KMS-11 (cell line): ENCODE measurements around the gene P4HA3.

ENCODE experiments used
- H2AFZ ChIP-seq: fragments of 200-600 bp; sonication (generic); 2 replicates; pipeline ENCODE4 v1.6.1; 2016; ENCODE audit warnings: antibody characterized with exemption, mixed run types, low read depth
- H3K27ac ChIP-seq: fragments of 200-600 bp; sonication (generic); 2 replicates; pipeline ENCODE4 v1.6.1; 2016; ENCODE audit warnings: mild to moderate bottlenecking, mixed run types
- H3K27me3 ChIP-seq: fragments of 200-600 bp; sonication (generic); 2 replicates; pipeline ENCODE4 v1.6.1; 2017; ENCODE audit warnings: mild to moderate bottlenecking, low read depth, mixed run types, moderate library complexity; ENCODE audit not compliant: insufficient read depth
- H3K36me3 ChIP-seq: fragments of 200-600 bp; sonication (generic); 2 replicates; pipeline ENCODE4 v1.6.1; 2017; ENCODE audit warnings: mild to moderate bottlenecking, mixed run types; ENCODE audit not compliant: insufficient read depth
- H3K4me1 ChIP-seq: fragments of 200-600 bp; sonication (generic); 2 replicates; pipeline ENCODE4 v1.6.1; 2016; ENCODE audit warnings: mild to moderate bottlenecking, low read depth, mixed run types; ENCODE audit not compliant: poor library complexity, severe bottlenecking
- H3K4me2 ChIP-seq: fragments of 200-600 bp; sonication (generic); 2 replicates; pipeline ENCODE4 v1.7.0; 2016; ENCODE audit warnings: mild to moderate bottlenecking, mixed run types
- H3K4me3 ChIP-seq: fragments of 200-600 bp; sonication (generic); IDR thresholded peaks from 2 replicates; pipeline ENCODE4 v1.6.1; 2017; ENCODE audit warnings: low read depth, low read length, mixed read lengths; ENCODE audit not compliant: insufficient read depth
- H3K79me2 ChIP-seq: fragments of 200-600 bp; sonication (generic); 2 replicates; pipeline ENCODE4 v1.6.1; 2016; ENCODE audit warnings: low read depth, mixed run types; ENCODE audit not compliant: insufficient read depth
- H3K9ac ChIP-seq: fragments of 200-600 bp; sonication (generic); 2 replicates; pipeline ENCODE4 v1.6.1; 2016; ENCODE audit warnings: mild to moderate bottlenecking, mixed run types
- H4K20me1 ChIP-seq: fragments of 200-600 bp; sonication (generic); 2 replicates; pipeline ENCODE4 v1.6.1; 2016; ENCODE audit warnings: mild to moderate bottlenecking, mixed run types; ENCODE audit not compliant: insufficient read depth
- CTCF ChIP-seq: fragments of 200-600 bp; sonication (generic); conservative IDR thresholded peaks from 2 replicates; pipeline ENCODE4 v1.6.1; 2017; ENCODE audit warnings: low read depth, mild to moderate bottlenecking, antibody characterized with exemption, low read length, moderate library complexity, mixed read lengths

Gene P4HA3

GRCh38 chr11:74257959-74258553 lies 53.4 kb downstream of the P4HA3 start:
- Histone ChIP-seq H3K4me3 (no peak overlapping the region), H3K4me2 (no peak overlapping the region), H3K27me3 (no peaks in the 10 kb centered on the region), H2AFZ (no peak overlapping the region), H3K4me1 (no peaks in the 10 kb centered on the region), H3K36me3 (no peaks in the 10 kb centered on the region), H4K20me1 (no peaks in the 10 kb centered on the region), H3K27ac (no peak overlapping the region), H3K9ac (no peak overlapping the region), H3K79me2 (no peaks in the 10 kb centered on the region)
- no peak for TF ChIP-seq CTCF

- H4K20me1 ChIP-seq: no peaks in the 10 kb centered on the region
- H3K4me2 ChIP-seq: no peak overlapping the region
- H3K27me3 ChIP-seq: no peaks in the 10 kb centered on the region
- H3K4me3 ChIP-seq: no peak overlapping the region
- H3K27ac ChIP-seq: no peak overlapping the region
- no peak overlapping the region for H2AFZ ChIP-seq
- H3K79me2 ChIP-seq: no peaks in the 10 kb centered on the region
- no peaks in the 10 kb centered on the region for H3K36me3 ChIP-seq
- TF ChIP-seq CTCF: no peak
- H3K9ac ChIP-seq: no peak overlapping the region
- H3K4me1 ChIP-seq: no peaks in the 10 kb centered on the region
These were observed 54.9 kb downstream of the P4HA3 start for GRCh38 chr11:74256378-74257133.

- no peaks in the 10 kb centered on the region for H4K20me1 ChIP-seq
- peak; percentile 92 for TF ChIP-seq CTCF
- no peaks in the 10 kb centered on the region for H3K36me3 ChIP-seq
- H3K27me3 ChIP-seq: no peaks in the 10 kb centered on the region
- no peak overlapping the region for H3K9ac ChIP-seq
- no peak overlapping the region for H2AFZ ChIP-seq
- no peaks in the 10 kb centered on the region for H3K79me2 ChIP-seq
- H3K4me1 ChIP-seq: no peaks in the 10 kb centered on the region
- no peak overlapping the region for H3K27ac ChIP-seq
- H3K4me2 ChIP-seq: no peak overlapping the region
- no peak overlapping the region for H3K4me3 ChIP-seq
These were observed 55.6 kb downstream of the P4HA3 start for GRCh38 chr11:74255741-74256375.

- Histone ChIP-seq H3K27me3 (no peaks in the 10 kb centered on the region), H3K79me2 (no peaks in the 10 kb centered on the region), H3K36me3 (no peaks in the 10 kb centered on the region), H3K4me3 (no peak overlapping the region), H3K4me1 (no peaks in the 10 kb centered on the region), H3K9ac (no peak overlapping the region), H2AFZ (no peak overlapping the region), H3K4me2 (no peak overlapping the region), H4K20me1 (no peaks in the 10 kb centered on the region), H3K27ac (no peak overlapping the region)
- TF ChIP-seq CTCF: no peak
These were observed 58.1 kb downstream of the P4HA3 start for GRCh38 chr11:74253361-74253760.
